Vagina (tissue), 2 donors: ENCODE results near the gene GNS. TPM values are rescaled to one million over a fixed set of nuclear protein-coding genes. Genes with fewer than 3 reads are reported as not detected.

Experiments used
- DNase-seq, 2 donors: peaks; one replicate each; pipeline ENCODE4 v3.0.0-alpha.2; 2017; ENCODE audit errors: extremely low spot score in 2 of 2
- H3K27ac ChIP-seq: fragments of 200-600 bp; sonication (generic); one replicate; pipeline ENCODE4 v1.5.1; 2019
- H3K27me3 ChIP-seq: fragments of 200-600 bp; sonication (generic); one replicate; pipeline ENCODE4 v1.5.1; 2019
- H3K36me3 ChIP-seq, 2 donors: fragments of 200-600 bp; sonication (generic); one replicate each; pipeline ENCODE4 v1.5.1; 2017 to 2019
- H3K4me1 ChIP-seq: fragments of 200-600 bp; sonication (generic); one replicate; pipeline ENCODE4 v1.5.1; 2019
- H3K4me3 ChIP-seq, 2 donors: fragments of 200-600 bp; sonication (generic); 1 replicate in 1 of 2; 2 replicates in 1 of 2; pipeline ENCODE4 v1.5.1; 2016 to 2019
- H3K9me3 ChIP-seq: fragments of 200-600 bp; sonication (generic); one replicate; pipeline ENCODE4 v1.5.1; 2019
- POLR2A ChIP-seq, 2 donors: fragments of 450-650 bp; IDR thresholded peaks; one replicate each; pipeline ENCODE4 v1.6.1; 2017; ENCODE audit warnings: antibody characterized with exemption in 2 of 2, mild to moderate bottlenecking in 2 of 2, moderate library complexity in 2 of 2
- POLR2AphosphoS5 ChIP-seq, 2 donors: sonication (generic); formaldehyde crosslinking; IDR thresholded peaks; one replicate each; pipeline ENCODE4 v1.9.0; 2017; ENCODE audit warnings: antibody characterized with exemption in 2 of 2, mild to moderate bottlenecking in 2 of 2, low read depth in 1 of 2; ENCODE audit not compliant: insufficient read depth in 1 of 2
- intact Hi-C: fragments of 100-400 bp; cut with DNase I; formaldehyde crosslinking; loops from one replicate; pipeline ENCODE4 v1.15.1; 2023
- total RNA-seq: library from RNA; depleted of rRNA; stranded (reverse); fragments of >200 nt; gene quantifications from one replicate; pipeline ENCODE4 v1.2.3, GENCODE V29; 2016
- TF ChIP-seq, protein P1 (sequence below), 3 experiments: fragments of 450-650 bp in 2 of 3; fragments of 200-600 bp in 1 of 3; sonication (generic) in 1 of 3; IDR thresholded peaks; one replicate each; pipeline ENCODE4 v1.5.1; 2017 to 2019; ENCODE audit warnings: antibody characterized with exemption in 3 of 3, mild to moderate bottlenecking in 2 of 3, moderate library complexity in 2 of 3

Gene GNS
- total RNA-seq, 1 donor from 2014 or later: 51.1 TPM

DNA sequence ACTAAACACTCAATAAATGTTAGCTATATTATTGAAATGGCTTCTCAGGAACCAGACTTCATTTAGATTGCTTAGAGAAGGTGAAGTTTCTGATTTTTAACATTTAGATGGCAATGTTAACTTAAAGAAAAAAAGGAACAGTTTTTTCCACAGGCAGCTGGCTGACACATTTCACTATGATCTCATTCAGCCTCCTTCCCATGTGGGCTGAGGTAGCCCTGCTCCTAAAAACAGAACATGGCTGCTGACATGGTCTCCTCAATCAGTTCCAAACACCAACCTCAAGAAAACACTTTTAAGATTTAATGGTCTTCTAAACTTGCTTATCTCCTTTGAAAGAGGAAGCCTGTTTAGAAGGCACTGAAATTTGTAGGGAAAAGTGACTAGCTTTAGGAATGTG lies 23.8 kb downstream of the GNS start:
- Histone ChIP-seq H3K4me1 (peaks cover 2% of the 10 kb centered on the region), H3K27me3 (no peaks in the 10 kb centered on the region), H3K27ac (no peak overlapping the region), H3K9me3 (no peaks in the 10 kb centered on the region), H3K36me3 (peaks cover 0 to 52% of the 10 kb centered on the region in 2 donors), H3K4me3 (no peak overlapping the region)
- intact Hi-C loops: no loop called here
- no peak for DNase-seq
- TF ChIP-seq, protein P1, sequence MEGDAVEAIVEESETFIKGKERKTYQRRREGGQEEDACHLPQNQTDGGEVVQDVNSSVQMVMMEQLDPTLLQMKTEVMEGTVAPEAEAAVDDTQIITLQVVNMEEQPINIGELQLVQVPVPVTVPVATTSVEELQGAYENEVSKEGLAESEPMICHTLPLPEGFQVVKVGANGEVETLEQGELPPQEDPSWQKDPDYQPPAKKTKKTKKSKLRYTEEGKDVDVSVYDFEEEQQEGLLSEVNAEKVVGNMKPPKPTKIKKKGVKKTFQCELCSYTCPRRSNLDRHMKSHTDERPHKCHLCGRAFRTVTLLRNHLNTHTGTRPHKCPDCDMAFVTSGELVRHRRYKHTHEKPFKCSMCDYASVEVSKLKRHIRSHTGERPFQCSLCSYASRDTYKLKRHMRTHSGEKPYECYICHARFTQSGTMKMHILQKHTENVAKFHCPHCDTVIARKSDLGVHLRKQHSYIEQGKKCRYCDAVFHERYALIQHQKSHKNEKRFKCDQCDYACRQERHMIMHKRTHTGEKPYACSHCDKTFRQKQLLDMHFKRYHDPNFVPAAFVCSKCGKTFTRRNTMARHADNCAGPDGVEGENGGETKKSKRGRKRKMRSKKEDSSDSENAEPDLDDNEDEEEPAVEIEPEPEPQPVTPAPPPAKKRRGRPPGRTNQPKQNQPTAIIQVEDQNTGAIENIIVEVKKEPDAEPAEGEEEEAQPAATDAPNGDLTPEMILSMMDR (IDR thresholded peaks at IDR 0.05): no peak
- no peak for TF ChIP-seq POLR2A (IDR thresholded peaks at IDR 0.05)
- TF ChIP-seq POLR2AphosphoS5 (IDR thresholded peaks at IDR 0.05; ENCODE audit: insufficient read depth in 1 of 2, low read depth in 1 of 2): no peak

DNA sequence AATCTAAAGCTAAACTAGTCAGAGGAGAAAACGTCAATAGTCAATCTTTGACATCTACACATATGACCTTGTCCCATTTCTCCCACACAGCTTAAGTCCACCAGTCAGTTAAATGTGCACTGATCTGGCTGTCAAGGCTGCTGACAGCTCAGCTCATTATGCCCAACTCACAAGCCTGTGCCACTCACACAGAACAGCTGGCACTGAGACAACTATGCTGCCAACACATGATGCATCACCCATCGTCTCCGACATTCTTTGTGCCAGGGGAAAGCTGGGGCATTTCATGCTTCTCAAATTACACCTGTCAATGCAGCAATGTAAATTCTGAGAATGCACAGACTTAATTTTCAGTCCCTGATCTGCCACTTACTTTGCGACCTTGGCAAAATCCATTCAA lies 25.3 kb downstream of the GNS start:
- H3K27me3 ChIP-seq: no peaks in the 10 kb centered on the region
- peaks cover 17% of the 10 kb centered on the region for H3K4me1 ChIP-seq
- H3K27ac ChIP-seq: no peak overlapping the region
- TF ChIP-seq POLR2A (IDR thresholded peaks at IDR 0.05): no peak
- TF ChIP-seq, protein P1 (IDR thresholded peaks at IDR 0.05): no peak
- TF ChIP-seq POLR2AphosphoS5 (IDR thresholded peaks at IDR 0.05; ENCODE audit: insufficient read depth in 1 of 2, low read depth in 1 of 2): no peak
- H3K36me3 ChIP-seq: peaks cover 0 to 39% of the 10 kb centered on the region in 2 donors
- intact Hi-C loops: no loop called here
- H3K4me3 ChIP-seq: no peak overlapping the region
- H3K9me3 ChIP-seq: no peaks in the 10 kb centered on the region
- no peak for DNase-seq

DNA sequence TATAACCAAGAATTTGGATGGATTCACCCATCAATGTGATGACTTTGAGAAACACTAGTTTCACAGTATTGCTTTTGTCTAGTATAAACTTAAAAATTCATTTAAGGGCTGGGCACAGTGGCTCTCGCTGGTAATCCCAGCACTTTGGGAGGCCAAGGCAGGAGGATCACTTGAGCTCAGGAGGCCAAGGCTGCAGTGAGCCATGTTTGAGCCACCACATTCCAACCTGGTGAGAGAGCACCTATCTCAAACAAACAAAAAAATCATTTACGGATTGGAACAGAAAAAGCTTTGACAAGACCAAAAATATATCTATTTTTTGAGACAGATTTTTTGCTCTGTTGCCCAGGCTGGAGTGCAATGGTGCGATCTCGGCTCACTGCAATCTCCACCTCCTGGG lies 27.5 kb downstream of the GNS start:
- DNase-seq: no peak

DNA sequence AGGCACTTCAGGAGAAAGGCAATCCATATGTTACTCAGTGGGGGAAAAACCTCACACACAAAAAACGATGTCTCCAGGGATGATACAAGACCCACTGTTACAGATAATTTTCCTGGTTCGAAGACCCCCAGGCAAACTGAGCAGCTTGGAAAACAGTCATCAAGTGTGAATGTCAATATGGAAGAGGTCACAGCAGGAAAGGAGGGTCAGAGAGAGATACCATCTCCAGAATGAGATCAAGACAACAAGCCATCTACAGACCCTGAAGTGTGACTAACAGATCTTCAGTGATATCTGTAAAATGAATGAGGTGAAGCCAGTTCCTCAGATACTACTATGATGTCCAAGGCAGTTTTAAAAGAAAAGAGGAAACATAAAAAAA lies 28.6 kb downstream of the GNS start:
- intact Hi-C loops: no loop called here
- H3K4me3 ChIP-seq: no peak overlapping the region
- H3K36me3 ChIP-seq: peaks cover 0 to 19% of the 10 kb centered on the region in 2 donors
- TF ChIP-seq, protein P1 (IDR thresholded peaks at IDR 0.05): no peak
- TF ChIP-seq POLR2A (IDR thresholded peaks at IDR 0.05) (no peak), POLR2AphosphoS5 (IDR thresholded peaks at IDR 0.05; ENCODE audit: insufficient read depth in 1 of 2, low read depth in 1 of 2) (no peak)
- H3K9me3 ChIP-seq: no peaks in the 10 kb centered on the region
- peak overlapping the region; percentile 24 for H3K27ac ChIP-seq
- no peak for DNase-seq
- no peaks in the 10 kb centered on the region for H3K27me3 ChIP-seq
- H3K4me1 ChIP-seq: peaks cover 17% of the 10 kb centered on the region

More for the DNA sequence above, 27.5 kb downstream of the GNS start:
- Histone ChIP-seq H3K27me3 (no peaks in the 10 kb centered on the region), H3K9me3 (no peaks in the 10 kb centered on the region), H3K4me3 (no peak overlapping the region), H3K36me3 (peaks cover 0 to 28% of the 10 kb centered on the region in 2 donors), H3K27ac (no peak overlapping the region), H3K4me1 (peaks cover 17% of the 10 kb centered on the region)
- intact Hi-C loops: no loop called here
- TF ChIP-seq POLR2A (IDR thresholded peaks at IDR 0.05) (no peak), POLR2AphosphoS5 (IDR thresholded peaks at IDR 0.05; ENCODE audit: insufficient read depth in 1 of 2, low read depth in 1 of 2) (no peak)
- TF ChIP-seq, protein P1 (IDR thresholded peaks at IDR 0.05): no peak

DNA sequence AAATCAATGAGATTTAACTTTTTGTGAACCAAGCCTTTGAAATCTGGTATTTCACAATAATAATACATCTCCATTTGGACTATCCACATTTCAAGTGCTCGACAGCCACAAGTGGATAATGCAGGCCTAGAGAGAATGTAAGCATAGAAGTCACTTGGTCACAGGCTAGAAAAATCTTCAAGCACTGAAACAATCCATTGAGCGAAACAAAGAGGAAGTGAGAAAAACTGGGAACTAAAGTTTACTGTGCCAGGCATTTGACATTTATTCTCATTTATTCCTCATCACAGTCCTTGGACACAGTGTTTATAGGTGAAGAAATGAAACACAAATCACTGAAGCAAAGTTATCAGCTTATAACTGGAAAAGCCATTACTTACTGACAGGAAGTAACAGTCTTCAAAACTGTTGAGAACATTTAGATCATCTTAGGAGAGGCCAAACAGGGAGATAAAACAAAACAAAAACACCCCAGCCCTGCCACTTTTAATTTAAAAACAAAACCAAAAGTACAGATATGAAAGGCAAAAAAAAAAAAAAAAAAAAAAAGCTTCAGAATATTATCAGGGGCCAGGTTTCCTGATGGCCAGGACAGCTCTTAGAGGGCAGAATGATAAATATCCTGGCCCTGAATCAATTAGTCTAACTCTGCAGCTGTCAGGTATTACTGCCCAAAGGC lies 29.2 kb downstream of the GNS start:
- Histone ChIP-seq H3K4me3 (no peak overlapping the region), H3K36me3 (peaks cover 0 to 19% of the 10 kb centered on the region in 2 donors), H3K27me3 (no peaks in the 10 kb centered on the region), H3K27ac (peak overlapping the region; percentile 24), H3K4me1 (peaks cover 17% of the 10 kb centered on the region), H3K9me3 (no peaks in the 10 kb centered on the region)
- intact Hi-C loops: no loop called here
- DNase-seq: no peak
- TF ChIP-seq, protein P1 (IDR thresholded peaks at IDR 0.05): no peak
- no peak for TF ChIP-seq POLR2A (IDR thresholded peaks at IDR 0.05)
- no peak for TF ChIP-seq POLR2AphosphoS5 (IDR thresholded peaks at IDR 0.05; ENCODE audit: insufficient read depth in 1 of 2, low read depth in 1 of 2)
